ENCODE results near the gene CD9. TPM values are rescaled to one million over a fixed set of nuclear protein-coding genes. Genes with fewer than 3 reads are reported as not detected.

The CD9 gene
- total RNA-seq, 4 donors from 2014 or later, result 26.7 to 50.6 (median 48.4) TPM

- H3K4me3 ChIP-seq, result no peak overlapping the region
- intact Hi-C loops (cut with DNase I; ENCODE audit: low total_unique reads) (loop anchor here (2.0 to 10.0 kb wide), 2 partner anchors 132 to 214 kb away; no protein-coding TSS in a partner anchor), in situ Hi-C loops (cut with MboI; ENCODE audit: low sequenced_read_pairs in 4 of 4) (loop anchor here in 2 of 4 donors (5.0 to 10.0 kb wide), 2 partner anchors 79 to 134 kb away; no protein-coding TSS in a partner anchor)
- peaks cover 5 to 18% of the 10 kb centered on the region in 2 donors for H3K4me1 ChIP-seq
- ATAC-seq, result no peak
- H3K27ac ChIP-seq, result peak overlapping the region in 3 of 4 donors; percentile 73 to 85 (median 82)
- no peaks in the 10 kb centered on the region for H3K36me3 ChIP-seq
- TF ChIP-seq, protein P1, sequence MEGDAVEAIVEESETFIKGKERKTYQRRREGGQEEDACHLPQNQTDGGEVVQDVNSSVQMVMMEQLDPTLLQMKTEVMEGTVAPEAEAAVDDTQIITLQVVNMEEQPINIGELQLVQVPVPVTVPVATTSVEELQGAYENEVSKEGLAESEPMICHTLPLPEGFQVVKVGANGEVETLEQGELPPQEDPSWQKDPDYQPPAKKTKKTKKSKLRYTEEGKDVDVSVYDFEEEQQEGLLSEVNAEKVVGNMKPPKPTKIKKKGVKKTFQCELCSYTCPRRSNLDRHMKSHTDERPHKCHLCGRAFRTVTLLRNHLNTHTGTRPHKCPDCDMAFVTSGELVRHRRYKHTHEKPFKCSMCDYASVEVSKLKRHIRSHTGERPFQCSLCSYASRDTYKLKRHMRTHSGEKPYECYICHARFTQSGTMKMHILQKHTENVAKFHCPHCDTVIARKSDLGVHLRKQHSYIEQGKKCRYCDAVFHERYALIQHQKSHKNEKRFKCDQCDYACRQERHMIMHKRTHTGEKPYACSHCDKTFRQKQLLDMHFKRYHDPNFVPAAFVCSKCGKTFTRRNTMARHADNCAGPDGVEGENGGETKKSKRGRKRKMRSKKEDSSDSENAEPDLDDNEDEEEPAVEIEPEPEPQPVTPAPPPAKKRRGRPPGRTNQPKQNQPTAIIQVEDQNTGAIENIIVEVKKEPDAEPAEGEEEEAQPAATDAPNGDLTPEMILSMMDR (IDR thresholded peaks at IDR 0.05 in 4 of 5, conservative IDR thresholded peaks at IDR 0.05 in 1 of 5), result no peak
- TF ChIP-seq POLR2A (IDR thresholded peaks at IDR 0.05), result no peak
- DNase-seq, result no peak
- no peaks in the 10 kb centered on the region for H3K9me3 ChIP-seq
- H3K27me3 ChIP-seq, result no peaks in the 10 kb centered on the region
Measured at GRCh38 chr12:6198556-6198955, 1.6 kb upstream of the CD9 start.

GRCh38 chr12:6198985-6199530 is 1.1 kb upstream of the CD9 start:
- Histone ChIP-seq H3K9me3 (no peaks in the 10 kb centered on the region), H3K27ac (peak overlapping the region; percentile 71 to 85 (median 78)), H3K27me3 (no peaks in the 10 kb centered on the region), H3K36me3 (no peaks in the 10 kb centered on the region), H3K4me1 (peaks cover 10 to 20% of the 10 kb centered on the region in 2 donors), H3K4me3 (peak overlapping the region; percentile 52 to 90 (median 68))
- ATAC-seq (no peak), DNase-seq (no peak)
- no peak for TF ChIP-seq POLR2A (IDR thresholded peaks at IDR 0.05)
- TF ChIP-seq, protein P1 (IDR thresholded peaks at IDR 0.05 in 4 of 5, conservative IDR thresholded peaks at IDR 0.05 in 1 of 5), result no peak
- in situ Hi-C loops (cut with MboI; ENCODE audit: low sequenced_read_pairs in 4 of 4) (loop anchor here in 2 of 4 donors (5.0 to 10.0 kb wide), 2 partner anchors 78 to 134 kb away; no protein-coding TSS in a partner anchor), intact Hi-C loops (cut with DNase I; ENCODE audit: low total_unique reads) (loop anchor here (1.0 to 10.0 kb wide), 3 partner anchors 83 to 214 kb away; no protein-coding TSS in a partner anchor)

- peak in 1 of 2 donors; percentile 5 for ATAC-seq
- H3K4me3 ChIP-seq, result peak overlapping the region; percentile 52 to 90 (median 68)
- no peaks in the 10 kb centered on the region for H3K36me3 ChIP-seq
- in situ Hi-C loops (cut with MboI; ENCODE audit: low sequenced_read_pairs in 4 of 4) (loop anchor here in 2 of 4 donors (5.0 to 10.0 kb wide), 2 partner anchors 78 to 135 kb away; no protein-coding TSS in a partner anchor), intact Hi-C loops (cut with DNase I; ENCODE audit: low total_unique reads) (loop anchor here (1.0 to 10.0 kb wide), 3 partner anchors 83 to 215 kb away; no protein-coding TSS in a partner anchor)
- H3K4me1 ChIP-seq, result peaks cover 14 to 26% of the 10 kb centered on the region in 2 donors
- H3K9me3 ChIP-seq, result no peaks in the 10 kb centered on the region
- H3K27ac ChIP-seq, result peak overlapping the region; percentile 71 to 85 (median 78)
- peak in 1 of 2 donors; percentile 9 for TF ChIP-seq POLR2A (IDR thresholded peaks at IDR 0.05)
- TF ChIP-seq, protein P1 (IDR thresholded peaks at IDR 0.05 in 4 of 5, conservative IDR thresholded peaks at IDR 0.05 in 1 of 5), result no peak
- no peak for DNase-seq
- no peaks in the 10 kb centered on the region for H3K27me3 ChIP-seq
Measured at GRCh38 chr12:6199531-6200255, 507 bp upstream of the CD9 start.

GRCh38 chr12:6201213-6201608 is 1.0 kb downstream of the CD9 start:
- peak; percentile 14 to 17 for ATAC-seq
- DNase-seq, result no peak
- H3K9me3 ChIP-seq, result no peaks in the 10 kb centered on the region
- in situ Hi-C loops (cut with MboI; ENCODE audit: low sequenced_read_pairs in 4 of 4), result no loop called here
- TF ChIP-seq POLR2A (IDR thresholded peaks at IDR 0.05), result peak in 1 of 2 donors; percentile 20
- TF ChIP-seq, protein P1 (IDR thresholded peaks at IDR 0.05 in 4 of 5, conservative IDR thresholded peaks at IDR 0.05 in 1 of 5), result no peak
- no peaks in the 10 kb centered on the region for H3K36me3 ChIP-seq
- peak overlapping the region; percentile 70 to 85 (median 82) for H3K27ac ChIP-seq
- peak overlapping the region; percentile 52 to 90 (median 68) for H3K4me3 ChIP-seq
- peaks cover 21 to 39% of the 10 kb centered on the region in 2 donors for H3K4me1 ChIP-seq
- H3K27me3 ChIP-seq, result no peaks in the 10 kb centered on the region
- intact Hi-C loops (cut with DNase I; ENCODE audit: low total_unique reads), result no loop called here

All from gastrocnemius medialis (tissue), 4 donors.